HL-60 (cell line): ENCODE measurements around the gene DCC.

Experiments used
- CTCF ChIP-seq: IDR thresholded peaks from one replicate; pipeline ENCODE4 v1.5.1; 2011; ENCODE audit warnings: low read length, control low read depth, inconsistent platforms; ENCODE audit not compliant: insufficient read depth
- GABPA ChIP-seq: IDR thresholded peaks from 2 replicates; pipeline ENCODE4 v1.6.1; 2012; ENCODE audit warnings: low read depth
- POLR2AphosphoS5 ChIP-seq: IDR thresholded peaks from 2 replicates; pipeline ENCODE4 v1.6.1; 2012; ENCODE audit warnings: low read depth

GRCh38 chr18:52427521-52428175 lies 87.7 kb downstream of the DCC start:
- no peak for TF ChIP-seq POLR2AphosphoS5
- no peak for TF ChIP-seq CTCF
- TF ChIP-seq GABPA = no peak
